Left colon (tissue), 2 donors: ENCODE results near the gene SLC13A4. TPM values are rescaled to one million over a fixed set of nuclear protein-coding genes. Genes with fewer than 3 reads are reported as not detected.
"Not testable (repeated sequence)": the region's sequence is repeated elsewhere in the genome, so short reads cannot be mapped to it uniquely, and the experiment has no call there.

Source experiments
- ATAC-seq: fragments of 200-7000 bp; cut with Tn5 transposase; one replicate; pipeline ENCODE4 v1.9.1; 2020; ENCODE audit warnings: mild to moderate bottlenecking, moderate library complexity
- DNase-seq, 2 donors: peaks; one replicate each; pipeline ENCODE4 v3.0.0-alpha.2; 2020
- intact Hi-C, 2 donors: fragments of 100-400 bp; cut with DNase I in 1 of 2; cut with micrococcal nuclease in 1 of 2; formaldehyde crosslinking; loops; one replicate each; pipeline versions ENCODE4 v1.11.2 to v1.14.0; 2022; cut with DNase I, micrococcal nuclease
- total RNA-seq, 2 donors: library from RNA; stranded (reverse); fragmentation: NEBNext Ultra II Directional; extraction: Animal tissue kit (Norgen Biotek cat#: 25700); gene quantifications; one replicate each; pipeline ENCODE4 v1.2.1, GENCODE V29; 2021
- donor health status: DM: no; HTN: no; CAD: no.
- donor health status: DM: yes; HTN: yes; CAD: no.

SLC13A4 gene
- total RNA-seq, 2 donors from 2014 or later, result not detected

GRCh38 chr7:135708041-135708440, 19.9 kb downstream of the SLC13A4 start:
- DNase-seq (no peak), ATAC-seq (no peak)
- intact Hi-C loops, result no loop called here

- intact Hi-C loops, result no loop called here
- DNase-seq (no peak), ATAC-seq (no peak)
These were observed 20.4 kb downstream of the SLC13A4 start for GRCh38 chr7:135707570-135707966.

GRCh38 chr7:135706858-135707569, 21.0 kb downstream of the SLC13A4 start:
- no peak for ATAC-seq
- intact Hi-C loops, result no loop called here

GRCh38 chr7:135706038-135706742, 21.8 kb downstream of the SLC13A4 start:
- no peak for ATAC-seq
- no peak for DNase-seq

More at GRCh38 chr7:135706858-135707569, 21.0 kb downstream of the SLC13A4 start:
- DNase-seq, result no peak

GRCh38 chr7:135704698-135705097, 23.3 kb downstream of the SLC13A4 start:
- ATAC-seq, result no peak

More at GRCh38 chr7:135706038-135706742, 21.8 kb downstream of the SLC13A4 start:
- intact Hi-C loops, result no loop called here

GRCh38 chr7:135704074-135704473, 23.9 kb downstream of the SLC13A4 start:
- DNase-seq, result no peak
- no peak for ATAC-seq
- intact Hi-C loops, result no loop called here

More at GRCh38 chr7:135704698-135705097, 23.3 kb downstream of the SLC13A4 start:
- intact Hi-C loops, result no loop called here
- no peak for DNase-seq

- DNase-seq (no peak), ATAC-seq (no peak)
- intact Hi-C loops, result no loop called here
These were observed 30.5 kb downstream of the SLC13A4 start for GRCh38 chr7:135697276-135698049.

GRCh38 chr7:135693558-135693957, 34.4 kb downstream of the SLC13A4 start:
- DNase-seq, result no peak
- ATAC-seq, result no peak
- intact Hi-C loops, result no loop called here

- intact Hi-C loops, result not testable (repeated sequence)
These were observed 35.4 kb downstream of the SLC13A4 start for GRCh38 chr7:135692606-135693005.

GRCh38 chr7:135692055-135692454, 35.9 kb downstream of the SLC13A4 start:
- ATAC-seq (no peak), DNase-seq (no peak)
- intact Hi-C loops, result no loop called here

More at GRCh38 chr7:135692606-135693005, 35.4 kb downstream of the SLC13A4 start:
- not testable (repeated sequence) for DNase-seq, ATAC-seq

- DNase-seq (no peak), ATAC-seq (no peak)
- intact Hi-C loops, result no loop called here
These were observed 37.4 kb downstream of the SLC13A4 start for GRCh38 chr7:135690566-135690965.

- intact Hi-C loops, result no loop called here
- ATAC-seq (no peak), DNase-seq (no peak)
These were observed 40.5 kb downstream of the SLC13A4 start for GRCh38 chr7:135687466-135687865.

- ATAC-seq, result no peak
- DNase-seq, result no peak
- intact Hi-C loops, result no loop called here
These were observed 42.5 kb downstream of the SLC13A4 start for GRCh38 chr7:135685306-135686084.

GRCh38 chr7:135684699-135685098, 43.3 kb downstream of the SLC13A4 start:
- no peak for DNase-seq
- intact Hi-C loops, result no loop called here
- no peak for ATAC-seq

GRCh38 chr7:135684136-135684535, 43.9 kb downstream of the SLC13A4 start:
- intact Hi-C loops, result no loop called here
- DNase-seq (no peak), ATAC-seq (no peak)

- ATAC-seq (no peak), DNase-seq (no peak)
- intact Hi-C loops, result no loop called here
These were observed 44.4 kb downstream of the SLC13A4 start for GRCh38 chr7:135683609-135684008.

- intact Hi-C loops, result no loop called here
- DNase-seq (no peak), ATAC-seq (no peak)
These were observed 45.8 kb downstream of the SLC13A4 start for GRCh38 chr7:135682191-135682590.

- DNase-seq (no peak), ATAC-seq (no peak)
- intact Hi-C loops, result no loop called here
These were observed 46.2 kb downstream of the SLC13A4 start for GRCh38 chr7:135681762-135682161.
